ENCODE data around the gene SH2D3C.

DNA sequence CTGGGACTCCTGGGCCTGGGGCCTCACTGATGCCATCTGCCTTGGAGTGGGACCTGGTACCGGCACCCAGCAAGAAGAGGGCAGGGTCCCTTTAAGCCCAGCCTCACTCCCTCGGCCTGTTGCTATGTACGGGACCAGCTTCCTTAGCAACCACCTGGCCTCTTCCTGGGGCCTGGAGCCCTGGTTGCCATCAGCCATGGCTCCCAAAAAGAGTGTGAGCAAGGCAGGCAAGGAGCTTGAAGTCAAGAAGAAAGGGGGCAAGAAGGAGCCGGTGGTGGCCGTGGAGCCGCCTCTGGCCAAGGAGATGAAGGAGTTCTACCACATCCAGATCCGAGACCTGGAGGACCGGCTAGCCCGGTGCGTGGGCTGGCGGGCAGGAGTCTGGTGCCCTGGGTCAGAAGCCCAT, 71.6 kb downstream of the SH2D3C start, which contains the start of gene CFAP157:
- TF ChIP-seq, protein P1, sequence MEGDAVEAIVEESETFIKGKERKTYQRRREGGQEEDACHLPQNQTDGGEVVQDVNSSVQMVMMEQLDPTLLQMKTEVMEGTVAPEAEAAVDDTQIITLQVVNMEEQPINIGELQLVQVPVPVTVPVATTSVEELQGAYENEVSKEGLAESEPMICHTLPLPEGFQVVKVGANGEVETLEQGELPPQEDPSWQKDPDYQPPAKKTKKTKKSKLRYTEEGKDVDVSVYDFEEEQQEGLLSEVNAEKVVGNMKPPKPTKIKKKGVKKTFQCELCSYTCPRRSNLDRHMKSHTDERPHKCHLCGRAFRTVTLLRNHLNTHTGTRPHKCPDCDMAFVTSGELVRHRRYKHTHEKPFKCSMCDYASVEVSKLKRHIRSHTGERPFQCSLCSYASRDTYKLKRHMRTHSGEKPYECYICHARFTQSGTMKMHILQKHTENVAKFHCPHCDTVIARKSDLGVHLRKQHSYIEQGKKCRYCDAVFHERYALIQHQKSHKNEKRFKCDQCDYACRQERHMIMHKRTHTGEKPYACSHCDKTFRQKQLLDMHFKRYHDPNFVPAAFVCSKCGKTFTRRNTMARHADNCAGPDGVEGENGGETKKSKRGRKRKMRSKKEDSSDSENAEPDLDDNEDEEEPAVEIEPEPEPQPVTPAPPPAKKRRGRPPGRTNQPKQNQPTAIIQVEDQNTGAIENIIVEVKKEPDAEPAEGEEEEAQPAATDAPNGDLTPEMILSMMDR (IDR thresholded peaks at IDR 0.05; ENCODE audit: insufficient read depth, low read length, poor library complexity, severe bottlenecking), result no peak
- TF ChIP-seq EZH2phosphoT487 (conservative IDR thresholded peaks at IDR 0.05; ENCODE audit: low read length), result no peak

Measured in SU-DHL-6 (cell line).